GM21447 (cell line): ENCODE results near the gene GNB1.

Experiments
- ATAC-seq: cut with Tn5 transposase; IDR thresholded peaks from one replicate; pipeline ENCODE4 v1.9.1; 2021; ENCODE audit not compliant: unreplicated experiment

GNB1 gene

GRCh38 chr1:1768249-1768992, 122.5 kb downstream of the GNB1 start:
- ATAC-seq: no peak

- ATAC-seq: no peak
Measured at GRCh38 chr1:1764876-1765470, 125.9 kb downstream of the GNB1 start.

GRCh38 chr1:1763657-1764621, 126.9 kb downstream of the GNB1 start:
- no peak for ATAC-seq

GRCh38 chr1:1761504-1762376, 129.1 kb downstream of the GNB1 start:
- ATAC-seq: no peak

- ATAC-seq: no peak
Measured at GRCh38 chr1:1760715-1761114, 130.2 kb downstream of the GNB1 start.

GRCh38 chr1:1760345-1760650, 130.6 kb downstream of the GNB1 start:
- no peak for ATAC-seq

- no peak for ATAC-seq
Measured at GRCh38 chr1:1759456-1760344, 131.2 kb downstream of the GNB1 start.

GRCh38 chr1:1758692-1759455, 132.0 kb downstream of the GNB1 start:
- no peak for ATAC-seq

GRCh38 chr1:1758059-1758621, 132.7 kb downstream of the GNB1 start:
- ATAC-seq: no peak

- no peak for ATAC-seq
Measured at GRCh38 chr1:1757422-1758058, 133.3 kb downstream of the GNB1 start.

GRCh38 chr1:1756661-1757421, 134.0 kb downstream of the GNB1 start:
- ATAC-seq: no peak

- no peak for ATAC-seq
Measured at GRCh38 chr1:1755852-1756251, 135.0 kb downstream of the GNB1 start.

- ATAC-seq: no peak
Measured at GRCh38 chr1:1755426-1755825, 135.5 kb downstream of the GNB1 start.

GRCh38 chr1:1754051-1754815, 136.7 kb downstream of the GNB1 start:
- ATAC-seq: no peak

- no peak for ATAC-seq
Measured at GRCh38 chr1:1753607-1754005, 137.3 kb downstream of the GNB1 start.

- ATAC-seq: no peak
Measured at GRCh38 chr1:1752636-1753606, 138.0 kb downstream of the GNB1 start.
